SH-SY5Y (cell line): ENCODE measurements around the gene NCOR1.

Source experiments
- GATA2 ChIP-seq: IDR thresholded peaks from 2 replicates; pipeline ENCODE4 v1.6.1; 2011; ENCODE audit warnings: mild to moderate bottlenecking, low read depth, low read length
- GATA3 ChIP-seq: IDR thresholded peaks from 2 replicates; pipeline ENCODE4 v1.6.1; 2011; ENCODE audit warnings: low read depth, mild to moderate bottlenecking, low read length, moderate library complexity

- TF ChIP-seq GATA2 (peak; percentile 43), GATA3 (no peak)
Measured at GRCh38 chr17:16243801-16244567, 28.6 kb upstream of the NCOR1 start.
